SK-N-SH (cell line): ENCODE data around the gene BRD2. TPM values are rescaled to one million over a fixed set of nuclear protein-coding genes. Genes with fewer than 3 reads are reported as not detected.

Source experiments
- CTCF ChIA-PET: fragments of 300-600, 350-600 bp; formaldehyde crosslinking; extraction: SDS; loops from one replicate; lab custom pipeline; 2021; lab: Yijun Ruan, JAX
- POLR2A ChIA-PET: fragments of 350-600 bp; sonication (Branson Sonifier 250); formaldehyde crosslinking; extraction: SDS; loops from one replicate; lab custom pipeline; 2020; ENCODE audit warnings: antibody characterized with exemption, inconsistent platforms; lab: Yijun Ruan, JAX
- DNase-seq: peaks from one replicate; pipeline ENCODE4 v3.0.0; 2012
- H2AFZ ChIP-seq: fragments of 200-600 bp; sonication (generic); 2 replicates; pipeline ENCODE4 v1.8.1; 2016; ENCODE audit warnings: antibody characterized with exemption, mild to moderate bottlenecking, low read depth
- H3F3A ChIP-seq: fragments of 200-600 bp; sonication (generic); replicated peaks from 2 replicates; pipeline ENCODE3; 2016; ENCODE audit warnings: antibody characterized with exemption, mild to moderate bottlenecking; ENCODE audit not compliant: insufficient read depth
- H3K27ac ChIP-seq, 2 experiments: fragments of 200-500 bp in 1 of 2; fragments of 200-600 bp in 1 of 2; sonication (Bioruptor generic) in 1 of 2; sonication (generic), shearing (Covaris generic) in 1 of 2; 2 replicates each; pipeline versions ENCODE4 v1.5.1 to v1.6.1; 2014 to 2016; ENCODE audit warnings: low read depth in 2 of 2, inconsistent platforms in 1 of 2, low read length in 1 of 2, mild to moderate bottlenecking in 1 of 2, mixed read lengths in 1 of 2
- H3K27me3 ChIP-seq: fragments of 200-600 bp; sonication (generic), shearing (Covaris generic); 2 replicates; pipeline ENCODE4 v1.6.1; 2016; ENCODE audit warnings: mixed run types; ENCODE audit not compliant: insufficient read depth
- H3K36me3 ChIP-seq, 2 experiments: fragments of 200-500 bp in 1 of 2; fragments of 200-600 bp in 1 of 2; sonication (Bioruptor generic) in 1 of 2; sonication (generic) in 1 of 2; replicated peaks in 1 of 2; 2 replicates each; pipeline versions ENCODE3 to v1.5.1; 2014 to 2016; ENCODE audit warnings: low read length in 1 of 2, mild to moderate bottlenecking in 1 of 2; ENCODE audit not compliant: insufficient read depth in 2 of 2, control insufficient read depth in 1 of 2
- H3K4me1 ChIP-seq, 2 experiments: fragments of 200-500 bp in 1 of 2; fragments of 200-600 bp in 1 of 2; sonication (Bioruptor generic) in 1 of 2; sonication (generic), shearing (Covaris generic) in 1 of 2; 2 replicates each; pipeline versions ENCODE4 v1.5.1 to v1.6.1; 2014 to 2016; ENCODE audit warnings: low read depth in 1 of 2, low read length in 1 of 2, mixed run types in 1 of 2; ENCODE audit not compliant: insufficient read depth in 2 of 2, control insufficient read depth in 1 of 2
- H3K4me2 ChIP-seq: fragments of 200-600 bp; sonication (generic), shearing (Covaris generic); 2 replicates; pipeline ENCODE4 v1.6.1; 2017; ENCODE audit warnings: mixed run types
- H3K4me3 ChIP-seq, 2 experiments: fragments of 200-500 bp in 1 of 2; fragments of 200-600 bp in 1 of 2; sonication (Bioruptor generic) in 1 of 2; sonication (generic), shearing (Covaris generic) in 1 of 2; 2 replicates each; pipeline versions ENCODE4 v1.5.1 to v1.8.1; 2014 to 2016; ENCODE audit warnings: low read depth in 2 of 2, inconsistent platforms in 1 of 2, low read length in 1 of 2, mild to moderate bottlenecking in 1 of 2, mixed read lengths in 1 of 2, moderate library complexity in 1 of 2
- H3K79me2 ChIP-seq: fragments of 200-600 bp; sonication (generic); 2 replicates; pipeline ENCODE4 v1.8.1; 2017; ENCODE audit warnings: mild to moderate bottlenecking; ENCODE audit not compliant: insufficient read depth
- H3K9ac ChIP-seq: fragments of 200-600 bp; sonication (generic); 2 replicates; pipeline ENCODE4 v1.6.1; 2017; ENCODE audit warnings: mixed run types
- H3K9me2 ChIP-seq: fragments of 200-600 bp; sonication (generic); 2 replicates; pipeline ENCODE4 v1.6.1; 2017; ENCODE audit warnings: mixed run types
- H3K9me3 ChIP-seq: fragments of 200-600 bp; sonication (generic); 2 replicates; pipeline ENCODE4 v1.6.1; 2017; ENCODE audit warnings: mixed run types, mild to moderate bottlenecking, moderate library complexity
- H4K20me1 ChIP-seq: fragments of 200-600 bp; sonication (generic); 2 replicates; pipeline ENCODE4 v1.6.1; 2017; ENCODE audit warnings: mild to moderate bottlenecking, mixed run types; ENCODE audit not compliant: insufficient read depth
- CTCF ChIP-seq: fragments of 200-600 bp; sonication (generic); IDR thresholded peaks from 2 replicates; pipeline ENCODE4 v1.6.1; 2017; ENCODE audit warnings: antibody characterized with exemption, mild to moderate bottlenecking, moderate library complexity
- EP300 ChIP-seq, 2 experiments: IDR thresholded peaks; 2 replicates each; pipeline versions ENCODE4 v1.4.0 to v1.6.1; 2012; ENCODE audit warnings: borderline replicate concordance in 1 of 2, low read depth in 1 of 2, low read length in 1 of 2
- EZH2phosphoT487 ChIP-seq: fragments of 200-600 bp; sonication (generic); IDR thresholded peaks from 2 replicates; pipeline ENCODE4 v1.6.1; 2017; ENCODE audit warnings: low read depth, mixed run types, mild to moderate bottlenecking, antibody characterized with exemption, moderate library complexity, borderline replicate concordance
- FOSL2 ChIP-seq: IDR thresholded peaks from 2 replicates; pipeline ENCODE4 v1.4.0; 2012; ENCODE audit warnings: low read depth, mild to moderate bottlenecking, moderate library complexity, borderline replicate concordance
- FOXJ3 ChIP-seq: sonication (generic); formaldehyde crosslinking; IDR thresholded peaks from 2 replicates; pipeline ENCODE4 v1.5.1; 2020; ENCODE audit warnings: mild to moderate bottlenecking, missing genetic modification reagents
- GABPA ChIP-seq: IDR thresholded peaks from 2 replicates; pipeline ENCODE4 v1.4.0; 2012; ENCODE audit warnings: low read depth, mild to moderate bottlenecking
- GATA2 ChIP-seq: sonication (generic); formaldehyde crosslinking; IDR thresholded peaks from 2 replicates; pipeline ENCODE4 v1.5.0; 2020; ENCODE audit warnings: mild to moderate bottlenecking, missing genetic modification reagents
- MXI1 ChIP-seq: IDR thresholded peaks from 2 replicates; pipeline ENCODE4 v1.6.1; 2012; ENCODE audit warnings: mild to moderate bottlenecking, low read depth, low read length, improper control_type of control experiment
- NFIC ChIP-seq: IDR thresholded peaks from 2 replicates; pipeline ENCODE4 v1.4.0; 2012; ENCODE audit warnings: borderline replicate concordance
- NRF1 ChIP-seq: IDR thresholded peaks from 2 replicates; pipeline ENCODE4 v1.6.1; 2012; ENCODE audit warnings: low read depth, mild to moderate bottlenecking, low read length
- PBX3 ChIP-seq: IDR thresholded peaks from 2 replicates; pipeline ENCODE4; 2012
- POLR2AphosphoS5 ChIP-seq: IDR thresholded peaks from 2 replicates; pipeline ENCODE4 v1.6.1; 2012; ENCODE audit warnings: low read depth, low read length
- RAD21 ChIP-seq: IDR thresholded peaks from 2 replicates; pipeline ENCODE4 v1.6.1; 2012; ENCODE audit warnings: mild to moderate bottlenecking, low read length
- RCOR1 ChIP-seq: fragments of 150-350 bp; IDR thresholded peaks from 2 replicates; pipeline ENCODE4 v1.6.1; 2017; ENCODE audit warnings: antibody characterized with exemption, low read length
- REST ChIP-seq: IDR thresholded peaks from 2 replicates; pipeline ENCODE4 v1.6.1; 2012; ENCODE audit warnings: mild to moderate bottlenecking, low read depth, low read length, moderate library complexity
- RFX5 ChIP-seq: IDR thresholded peaks from 2 replicates; pipeline ENCODE4 v1.6.1; 2012; ENCODE audit warnings: mild to moderate bottlenecking, improper control_type of control experiment, low read length
- RXRA ChIP-seq: IDR thresholded peaks from 2 replicates; pipeline ENCODE4 v1.4.0; 2012; ENCODE audit warnings: low read depth, mild to moderate bottlenecking, borderline replicate concordance
- SMC3 ChIP-seq: IDR thresholded peaks from 2 replicates; pipeline ENCODE4 v1.6.1; 2012; ENCODE audit warnings: low read depth, low read length, improper control_type of control experiment
- TEAD4 ChIP-seq: IDR thresholded peaks from 2 replicates; pipeline ENCODE4 v1.4.0; 2012; ENCODE audit warnings: mild to moderate bottlenecking, borderline replicate concordance; ENCODE audit not compliant: insufficient read depth
- YY1 ChIP-seq: IDR thresholded peaks from 2 replicates; pipeline ENCODE4 v1.4.0; 2012; ENCODE audit warnings: low read depth, mild to moderate bottlenecking
- WGBS: methylation state at CpG from one replicate; pipeline ENCODE4 v1.1.6; 2017; ENCODE audit warnings: low lambda C conversion rate; 5-methylcytosine and 5-hydroxymethylcytosine counted together
- polyA plus RNA-seq, 3 experiments: library from polyadenylated mRNA; depleted of rRNA; stranded (reverse); fragments of >200 nt; gene quantifications; 2 replicates each; pipeline ENCODE4 v1.2.3, GENCODE V29; 2012
- TF ChIP-seq, protein P1 (sequence below): fragments of 150-350 bp; IDR thresholded peaks from 2 replicates; pipeline ENCODE4 v1.6.1; 2016; ENCODE audit warnings: mild to moderate bottlenecking, low read depth, low read length
- TF ChIP-seq, protein P2 (sequence below): fragments of 150-350 bp; IDR thresholded peaks from 2 replicates; pipeline ENCODE4 v1.6.1; 2017; ENCODE audit warnings: antibody characterized with exemption, low read length, low read depth, borderline replicate concordance
- TF ChIP-seq, protein P3 (sequence below): IDR thresholded peaks from 2 replicates; pipeline ENCODE4 v1.4.0; 2012; ENCODE audit warnings: low read depth, borderline replicate concordance

Gene BRD2
- polyA plus RNA-seq, 1 of the 3 experiments (the other 2 are of a cell fraction): 104 TPM

- H3K27ac ChIP-seq: no peak overlapping the region
- H3K9ac ChIP-seq: no peak overlapping the region
- H3K27me3 ChIP-seq: peaks cover 34% of the 10 kb centered on the region; the same call in 1 of the 2 replicates
- H4K20me1 ChIP-seq: no peaks in the 10 kb centered on the region
- H3K9me3 ChIP-seq: no peaks in the 10 kb centered on the region
- no peaks in the 10 kb centered on the region for H3K79me2 ChIP-seq
- H3K9me2 ChIP-seq: no peaks in the 10 kb centered on the region
- peak; percentile 66 for DNase-seq
- no peak overlapping the region for H3K4me2 ChIP-seq
- ChIA-PET POLR2A (interaction anchor here (1.1 to 1.7 kb wide), 3 partner anchors 38 to 241 kb away, joined by 3 to 9 read pairs (median 7); no protein-coding TSS in a partner anchor), CTCF (interaction anchor here (0.6 to 15.2 kb wide), 40 partner anchors 8 to 316 kb away, joined by 3 to 391 read pairs (median 6); partner anchors contain the start of genes BRD2, HLA-DMA, HLA-DMB and TAP2)
- peak overlapping the region in 1 of 2 experiments; percentile 27; a peak in 1 of 4 replicates for H3K4me3 ChIP-seq
- no peaks in the 10 kb centered on the region for H3F3A ChIP-seq
- H3K4me1 ChIP-seq: no peaks in the 10 kb centered on the region
- 0% methylated on average over 3 of the region's 3 CpGs for WGBS
- H2AFZ ChIP-seq: no peak overlapping the region
- no peaks in the 10 kb centered on the region for H3K36me3 ChIP-seq
- TF ChIP-seq TEAD4 (no peak), GATA2 (CRISPR knock-in tag) (no peak), FOSL2 (no peak), SMC3 (peak; percentile 87), POLR2AphosphoS5 (no peak), YY1 (no peak), EP300 (IDR thresholded peaks at IDR 0.05; ENCODE audit: borderline replicate concordance in 1 of 2, low read depth in 1 of 2, low read length in 1 of 2) (no peak), RCOR1 (0 out of 2 replicates have a peak, but pooled peaks have one; percentile 14), EZH2phosphoT487 (no peak), GABPA (no peak), NFIC (no peak), NRF1 (peak; percentile 20; the same call in 1 of the 2 replicates), RXRA (no peak), REST (no peak), PBX3 (no peak), FOXJ3 (CRISPR knock-in tag) (no peak), CTCF (peak; percentile 86), RFX5 (peak; percentile 66; the same call in 1 of the 2 replicates), MXI1 (no peak), RAD21 (peak; percentile 76)
- TF ChIP-seq, protein P1, sequence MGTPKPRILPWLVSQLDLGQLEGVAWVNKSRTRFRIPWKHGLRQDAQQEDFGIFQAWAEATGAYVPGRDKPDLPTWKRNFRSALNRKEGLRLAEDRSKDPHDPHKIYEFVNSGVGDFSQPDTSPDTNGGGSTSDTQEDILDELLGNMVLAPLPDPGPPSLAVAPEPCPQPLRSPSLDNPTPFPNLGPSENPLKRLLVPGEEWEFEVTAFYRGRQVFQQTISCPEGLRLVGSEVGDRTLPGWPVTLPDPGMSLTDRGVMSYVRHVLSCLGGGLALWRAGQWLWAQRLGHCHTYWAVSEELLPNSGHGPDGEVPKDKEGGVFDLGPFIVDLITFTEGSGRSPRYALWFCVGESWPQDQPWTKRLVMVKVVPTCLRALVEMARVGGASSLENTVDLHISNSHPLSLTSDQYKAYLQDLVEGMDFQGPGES: no peak
- TF ChIP-seq, protein P2, sequence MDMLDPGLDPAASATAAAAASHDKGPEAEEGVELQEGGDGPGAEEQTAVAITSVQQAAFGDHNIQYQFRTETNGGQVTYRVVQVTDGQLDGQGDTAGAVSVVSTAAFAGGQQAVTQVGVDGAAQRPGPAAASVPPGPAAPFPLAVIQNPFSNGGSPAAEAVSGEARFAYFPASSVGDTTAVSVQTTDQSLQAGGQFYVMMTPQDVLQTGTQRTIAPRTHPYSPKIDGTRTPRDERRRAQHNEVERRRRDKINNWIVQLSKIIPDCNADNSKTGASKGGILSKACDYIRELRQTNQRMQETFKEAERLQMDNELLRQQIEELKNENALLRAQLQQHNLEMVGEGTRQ: no peak
- TF ChIP-seq, protein P3, sequence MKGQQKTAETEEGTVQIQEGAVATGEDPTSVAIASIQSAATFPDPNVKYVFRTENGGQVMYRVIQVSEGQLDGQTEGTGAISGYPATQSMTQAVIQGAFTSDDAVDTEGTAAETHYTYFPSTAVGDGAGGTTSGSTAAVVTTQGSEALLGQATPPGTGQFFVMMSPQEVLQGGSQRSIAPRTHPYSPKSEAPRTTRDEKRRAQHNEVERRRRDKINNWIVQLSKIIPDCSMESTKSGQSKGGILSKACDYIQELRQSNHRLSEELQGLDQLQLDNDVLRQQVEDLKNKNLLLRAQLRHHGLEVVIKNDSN: no peak
Observed at GRCh38 chr6:32933661-32934085, 34.7 kb upstream of the BRD2 start.
